HFFc6 (cell line): ENCODE measurements around the gene SUSD6. TPM values are rescaled to one million over a fixed set of nuclear protein-coding genes. Genes with fewer than 3 reads are reported as not detected.
A peak's percentile ranks its signal among the peaks of the same experiment; 100 is the strongest.

Source experiments
- DNase-seq: peaks from one replicate; pipeline ENCODE4 v3.0.0-alpha.2; 2018
- H3K27ac Mint-ChIP-seq: 2 replicates; pipeline ENCODE4 v1.8.0; 2020; ENCODE audit warnings: mild to moderate bottlenecking, mixed read lengths
- H3K27me3 Mint-ChIP-seq: 2 replicates; pipeline ENCODE4 v1.8.0; 2021; ENCODE audit warnings: mild to moderate bottlenecking, moderate library complexity, mixed read lengths; ENCODE audit not compliant: insufficient read depth
- H3K36me3 Mint-ChIP-seq: 2 replicates; pipeline ENCODE4 v1.8.0; 2021; ENCODE audit warnings: low read depth, mixed read lengths
- H3K4me1 Mint-ChIP-seq: 2 replicates; pipeline ENCODE4 v1.8.0; 2020; ENCODE audit warnings: low read depth, mixed read lengths
- H3K4me3 Mint-ChIP-seq: 2 replicates; pipeline ENCODE4 v1.8.0; 2020; ENCODE audit warnings: mild to moderate bottlenecking, moderate library complexity, mixed read lengths
- H3K9me3 Mint-ChIP-seq: 2 replicates; pipeline ENCODE4 v1.8.0; 2020; ENCODE audit warnings: mild to moderate bottlenecking, mixed read lengths
- total RNA-seq, 6 experiments: library from RNA; stranded (reverse); fragmentation: NEBNext Ultra II Directional; extraction: Animal tissue kit (Norgen Biotek cat#: 25700); gene quantifications; 2 replicates in 1 of 6; 3 replicates in 5 of 6; pipeline ENCODE4 v1.2.3, GENCODE V29; 2021
- TF ChIP-seq, protein P1 (sequence below): fragments of 200-600 bp; sonication (generic); IDR thresholded peaks from 2 replicates; pipeline ENCODE4 v1.5.0; 2021; ENCODE audit warnings: antibody characterized with exemption, mild to moderate bottlenecking

The SUSD6 gene
- total RNA-seq, 6 experiments from 2014 or later, result 15.8 to 21.8 (median 17.9) TPM

DNA sequence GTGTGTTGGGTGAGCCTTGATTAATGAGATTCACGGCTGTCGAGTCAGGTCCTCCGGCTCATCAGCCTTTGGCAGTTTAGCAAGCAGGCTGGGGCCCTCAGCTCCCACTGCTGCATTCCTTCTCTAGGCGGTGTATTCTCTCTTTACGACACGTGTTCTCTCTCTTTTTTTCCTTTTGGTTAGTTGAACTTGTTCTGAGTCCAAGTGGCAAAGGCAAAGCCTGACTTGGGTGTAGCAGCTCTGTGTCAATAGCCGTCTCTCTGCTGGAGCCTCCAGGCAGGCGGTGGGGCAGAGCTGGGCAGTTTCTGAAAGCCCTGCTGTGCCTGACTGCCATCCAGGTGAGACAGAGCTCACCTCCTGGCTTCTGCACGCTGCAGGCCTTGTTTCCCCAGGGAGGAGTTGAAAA is 46.6 kb downstream of the SUSD6 start:
- Mint-ChIP-seq H3K36me3 (0 out of 2 replicates have a peak, but pooled peaks cover 6% of the 10 kb centered on the region), H3K27ac (no peak overlapping the region), H3K4me3 (no peak overlapping the region), H3K4me1 (peaks cover 51% of the 10 kb centered on the region), H3K9me3 (no peaks in the 10 kb centered on the region), H3K27me3 (peaks cover 2% of the 10 kb centered on the region; the same call in 1 of the 2 replicates)
- TF ChIP-seq, protein P1, sequence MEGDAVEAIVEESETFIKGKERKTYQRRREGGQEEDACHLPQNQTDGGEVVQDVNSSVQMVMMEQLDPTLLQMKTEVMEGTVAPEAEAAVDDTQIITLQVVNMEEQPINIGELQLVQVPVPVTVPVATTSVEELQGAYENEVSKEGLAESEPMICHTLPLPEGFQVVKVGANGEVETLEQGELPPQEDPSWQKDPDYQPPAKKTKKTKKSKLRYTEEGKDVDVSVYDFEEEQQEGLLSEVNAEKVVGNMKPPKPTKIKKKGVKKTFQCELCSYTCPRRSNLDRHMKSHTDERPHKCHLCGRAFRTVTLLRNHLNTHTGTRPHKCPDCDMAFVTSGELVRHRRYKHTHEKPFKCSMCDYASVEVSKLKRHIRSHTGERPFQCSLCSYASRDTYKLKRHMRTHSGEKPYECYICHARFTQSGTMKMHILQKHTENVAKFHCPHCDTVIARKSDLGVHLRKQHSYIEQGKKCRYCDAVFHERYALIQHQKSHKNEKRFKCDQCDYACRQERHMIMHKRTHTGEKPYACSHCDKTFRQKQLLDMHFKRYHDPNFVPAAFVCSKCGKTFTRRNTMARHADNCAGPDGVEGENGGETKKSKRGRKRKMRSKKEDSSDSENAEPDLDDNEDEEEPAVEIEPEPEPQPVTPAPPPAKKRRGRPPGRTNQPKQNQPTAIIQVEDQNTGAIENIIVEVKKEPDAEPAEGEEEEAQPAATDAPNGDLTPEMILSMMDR, result no peak
- DNase-seq, result no peak

DNA sequence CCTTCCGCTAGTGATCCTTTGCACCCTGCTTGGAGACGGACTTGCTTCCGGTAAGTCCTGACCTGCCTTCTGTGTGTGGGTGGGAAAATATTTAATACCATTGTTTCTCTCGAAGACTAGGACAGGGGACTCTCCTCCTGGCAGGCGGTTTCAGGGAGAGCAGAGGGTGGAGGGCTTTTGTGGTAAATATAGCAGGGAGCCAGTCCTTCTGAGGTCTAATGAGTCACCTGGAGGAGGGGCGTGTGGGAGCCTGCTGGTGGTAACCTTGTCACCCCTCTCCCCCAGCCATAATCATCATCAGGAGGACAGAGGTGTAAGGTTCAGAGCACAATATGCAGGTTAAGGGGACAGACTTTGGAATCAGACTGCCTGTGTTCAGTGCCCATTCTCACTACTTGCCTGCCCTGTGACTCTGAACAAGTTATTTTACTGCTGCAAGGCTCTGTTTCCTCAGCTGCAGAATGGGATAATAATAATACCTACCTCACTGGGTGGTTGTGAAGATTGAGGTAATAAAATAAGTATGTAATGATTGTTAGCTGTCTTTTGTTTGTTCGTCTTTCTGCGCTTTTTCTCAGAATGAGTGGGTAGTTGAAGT is 47.4 kb downstream of the SUSD6 start:
- H3K27ac Mint-ChIP-seq, result no peak overlapping the region
- TF ChIP-seq, protein P1, result no peak
- peaks cover 2% of the 10 kb centered on the region; the same call in 1 of the 2 replicates for H3K27me3 Mint-ChIP-seq
- H3K4me3 Mint-ChIP-seq, result no peak overlapping the region
- H3K9me3 Mint-ChIP-seq, result no peaks in the 10 kb centered on the region
- DNase-seq, result no peak
- peaks cover 53% of the 10 kb centered on the region for H3K4me1 Mint-ChIP-seq
- 0 out of 2 replicates have a peak, but pooled peaks cover 6% of the 10 kb centered on the region for H3K36me3 Mint-ChIP-seq

DNA sequence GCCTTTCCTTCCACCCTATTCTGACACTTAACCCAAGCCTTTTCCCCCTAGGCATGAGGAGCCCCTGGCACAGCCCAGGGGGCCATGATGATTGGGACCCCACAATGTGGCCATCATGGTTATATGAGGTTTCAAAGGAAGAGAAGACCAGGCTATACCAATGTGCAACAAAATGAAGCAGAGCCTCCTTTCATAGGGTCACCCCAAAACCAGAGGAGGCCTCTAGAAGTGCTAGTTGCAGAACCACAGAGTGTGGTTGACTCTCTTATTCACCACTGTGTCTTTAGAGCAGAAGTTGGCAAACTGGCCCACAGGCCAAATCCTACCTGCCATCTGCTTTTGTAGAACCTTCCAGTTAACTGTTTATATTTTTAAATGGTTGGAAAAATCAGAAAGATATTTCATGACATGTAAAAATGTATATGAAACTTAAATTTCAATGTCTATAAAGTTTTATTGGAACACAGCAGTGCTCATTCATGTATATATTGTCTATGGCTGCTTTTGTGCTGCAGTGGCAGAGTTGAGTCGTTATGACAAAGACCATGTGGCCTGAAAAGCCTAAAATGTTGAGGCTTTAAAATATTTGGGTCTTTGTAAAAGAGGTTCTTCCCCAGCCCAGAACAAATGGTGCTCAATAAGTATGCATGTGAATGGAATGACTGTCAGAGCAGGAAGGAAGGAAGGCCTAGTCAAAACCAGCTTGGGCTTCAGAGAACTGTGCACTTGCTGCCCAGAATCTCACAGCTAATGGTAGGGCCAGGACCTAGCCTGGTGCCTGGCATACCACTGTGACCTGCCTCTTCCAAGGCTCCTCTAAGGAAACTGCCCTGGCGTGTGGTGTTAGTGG is 49.2 kb downstream of the SUSD6 start:
- Mint-ChIP-seq H3K27ac (peak overlapping the region; percentile 11; the same call in 1 of the 2 replicates), H3K36me3 (0 out of 2 replicates have a peak, but pooled peaks cover 6% of the 10 kb centered on the region), H3K4me1 (peaks cover 50% of the 10 kb centered on the region), H3K4me3 (no peak overlapping the region), H3K27me3 (no peaks in the 10 kb centered on the region), H3K9me3 (no peaks in the 10 kb centered on the region)
- TF ChIP-seq, protein P1, result no peak
- DNase-seq, result no peak

DNA sequence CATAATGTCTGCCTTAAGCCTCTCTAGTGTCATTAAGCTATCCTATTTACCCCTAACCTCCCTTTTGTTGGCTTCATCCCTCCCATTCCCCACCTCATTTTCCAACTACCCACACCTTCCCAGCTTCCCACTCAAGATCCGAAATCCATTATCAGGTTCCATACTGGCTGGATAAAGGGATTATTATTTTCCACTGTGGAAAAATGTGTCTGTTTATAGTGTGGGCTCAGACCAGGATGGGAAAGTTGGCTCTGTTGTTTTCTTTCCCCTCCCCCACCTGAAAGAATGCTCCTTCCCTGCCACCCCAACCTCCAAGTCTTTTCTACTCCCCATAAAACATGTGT is 49.8 kb downstream of the SUSD6 start:
- peaks cover 56% of the 10 kb centered on the region for H3K4me1 Mint-ChIP-seq

DNA sequence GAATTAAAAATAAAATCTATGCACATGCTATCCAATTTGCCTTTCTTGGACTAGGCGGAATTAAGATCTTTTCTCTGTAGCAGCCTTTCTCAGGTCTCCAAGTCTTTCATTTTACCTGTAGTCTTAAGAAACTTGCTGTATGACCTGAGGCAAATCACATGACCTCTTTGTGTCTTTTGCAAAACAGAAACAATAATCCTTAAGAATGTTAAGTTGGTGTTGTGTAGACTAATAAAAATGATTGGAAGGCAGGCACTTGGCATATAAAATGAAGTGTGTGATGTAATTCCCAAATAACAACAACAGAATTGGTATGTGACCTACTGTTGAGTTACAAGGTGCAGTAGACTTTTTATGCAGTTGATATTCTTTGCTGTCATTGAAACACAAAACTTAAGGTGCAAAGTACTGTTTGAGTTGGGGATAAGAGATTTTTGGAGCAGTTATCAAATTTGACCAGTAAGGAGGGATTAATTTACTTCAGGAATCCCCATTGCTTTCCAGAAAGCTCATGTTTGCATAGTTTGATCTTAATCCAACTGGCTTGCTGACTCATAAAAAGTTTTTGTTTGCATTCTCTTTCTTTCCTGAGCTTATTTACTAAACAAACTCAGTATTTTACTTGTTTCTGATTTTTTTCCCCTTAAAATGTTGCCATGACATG is 51.4 kb downstream of the SUSD6 start:
- Mint-ChIP-seq H3K9me3 (no peaks in the 10 kb centered on the region), H3K27ac (peak overlapping the region; percentile 30; the same call in 1 of the 2 replicates), H3K27me3 (no peaks in the 10 kb centered on the region), H3K36me3 (0 out of 2 replicates have a peak, but pooled peaks cover 6% of the 10 kb centered on the region), H3K4me3 (no peak overlapping the region), H3K4me1 (peaks cover 67% of the 10 kb centered on the region)
- peak; percentile 4 for DNase-seq
- TF ChIP-seq, protein P1, result no peak

More for the DNA sequence above, 49.8 kb downstream of the SUSD6 start:
- no peaks in the 10 kb centered on the region for H3K9me3 Mint-ChIP-seq
- H3K27ac Mint-ChIP-seq, result no peak overlapping the region
- no peak overlapping the region for H3K4me3 Mint-ChIP-seq
- no peaks in the 10 kb centered on the region for H3K27me3 Mint-ChIP-seq
- no peak for DNase-seq
- TF ChIP-seq, protein P1, result no peak
- H3K36me3 Mint-ChIP-seq, result 0 out of 2 replicates have a peak, but pooled peaks cover 6% of the 10 kb centered on the region
